Cardiac fibroblast (primary cell): ENCODE results near the gene FZR1.
"Not testable (repeated sequence)": the region's sequence is repeated elsewhere in the genome, so short reads cannot be mapped to it uniquely, and the experiment has no call there.

Source experiments
- DNase-seq, 2 donors: peaks; one replicate each; pipeline versions ENCODE4 v3.0.0 to v3.0.0-alpha.2; 2010; ENCODE audit warnings: low read depth in 2 of 2
- H3K4me3 ChIP-seq, 2 donors: replicated peaks in 1 of 2; 1 replicate in 1 of 2; 2 replicates in 1 of 2; pipeline ENCODE4 v1.5.1; 2011; ENCODE audit warnings: low read depth in 2 of 2, low read length in 2 of 2, mild to moderate bottlenecking in 2 of 2, moderate library complexity in 1 of 2
- CTCF ChIP-seq: IDR thresholded peaks from one replicate; pipeline ENCODE4 v1.5.1; 2011; ENCODE audit warnings: low read depth, mild to moderate bottlenecking, low read length, inconsistent platforms

FZR1 gene

DNA sequence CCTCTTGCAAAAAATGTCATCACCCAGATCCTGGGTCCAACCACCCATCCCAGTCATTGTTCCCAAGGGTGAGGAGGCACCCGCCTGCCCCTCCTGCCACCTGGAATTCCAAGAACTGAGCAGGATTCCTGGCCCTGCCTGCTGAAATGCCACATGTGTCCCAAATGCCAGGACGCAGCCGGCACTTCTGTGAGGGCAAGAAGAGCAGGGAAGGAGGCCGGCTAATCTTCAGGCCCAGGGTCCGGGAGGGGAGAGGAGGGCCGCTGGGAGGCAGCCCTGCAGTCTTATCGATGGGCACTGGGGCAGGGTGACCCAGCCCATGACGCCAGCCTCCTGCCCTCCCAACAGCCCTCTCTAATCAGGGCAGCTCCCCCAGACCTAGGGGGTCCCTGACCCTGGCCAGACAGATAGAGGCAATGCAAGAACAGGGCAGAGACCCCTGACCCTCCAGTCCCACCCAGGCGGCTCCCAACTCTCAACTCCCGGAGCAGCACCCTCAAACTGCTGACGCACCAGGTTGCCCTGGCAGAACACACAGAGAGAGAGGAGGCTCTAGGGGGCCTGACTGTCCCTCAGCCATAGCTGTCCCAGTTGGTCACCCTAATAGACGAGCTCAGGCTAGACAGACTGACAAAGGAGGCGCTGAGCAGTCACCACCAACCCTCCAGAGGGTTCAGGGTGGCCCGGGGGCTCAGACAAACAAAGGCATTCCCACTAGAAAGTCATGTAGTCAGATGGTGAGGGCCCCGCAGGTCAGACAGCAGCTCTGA, 49.7 kb downstream of the FZR1 start:
- H3K4me3 ChIP-seq = peak overlapping the region; percentile 69 to 96
- TF ChIP-seq CTCF = no peak
- no peak for DNase-seq

GRCh38 chr19:3556423-3556977, 50.4 kb downstream of the FZR1 start:
- no peak for DNase-seq
- TF ChIP-seq CTCF = no peak
- peak overlapping the region; percentile 69 to 96 for H3K4me3 ChIP-seq

DNA sequence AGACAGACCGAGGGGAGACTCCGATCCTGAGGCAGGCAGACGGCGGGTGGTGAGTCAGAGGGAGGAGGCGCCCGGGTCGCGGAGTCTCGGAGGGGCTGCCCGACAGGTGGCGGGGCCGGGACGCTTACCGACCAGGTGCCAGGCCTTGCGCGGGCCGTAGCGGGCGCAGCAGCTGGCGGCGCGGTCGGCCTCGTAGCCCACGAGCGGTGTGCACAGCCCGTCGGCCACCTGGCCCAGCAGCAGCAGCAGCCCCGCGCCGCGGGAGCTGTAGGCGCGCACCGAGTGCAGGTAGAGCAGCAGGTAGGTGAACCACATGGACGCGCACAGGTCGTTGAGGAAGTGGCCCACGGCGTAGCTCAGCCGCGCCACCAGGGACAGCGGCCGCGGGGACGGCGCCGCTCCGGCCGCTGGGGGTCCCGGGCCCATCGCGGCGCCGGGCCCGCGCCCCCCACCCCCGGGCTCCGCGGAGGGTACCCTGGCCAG, 50.9 kb downstream of the FZR1 start:
- DNase-seq = no peak
- peak overlapping the region; percentile 69 to 96 for H3K4me3 ChIP-seq
- TF ChIP-seq CTCF = no peak

GRCh38 chr19:3557461-3558248, 51.5 kb downstream of the FZR1 start, which contains the start of gene MFSD12:
Gene MFSD12, minus strand, starts transcription at chr19:3557586. Its CDS starts 183 bp downstream, at chr19:3557403.
- TF ChIP-seq CTCF = no peak
- peak; percentile 92 to 93 for DNase-seq
- peak within 1 kb of the TSS; percentile 69 to 96 for H3K4me3 ChIP-seq

- DNase-seq = no peak
- H3K4me3 ChIP-seq = no peak overlapping the region
- TF ChIP-seq CTCF = no peak
These were observed 57.8 kb downstream of the FZR1 start for GRCh38 chr19:3563709-3564524.

DNA sequence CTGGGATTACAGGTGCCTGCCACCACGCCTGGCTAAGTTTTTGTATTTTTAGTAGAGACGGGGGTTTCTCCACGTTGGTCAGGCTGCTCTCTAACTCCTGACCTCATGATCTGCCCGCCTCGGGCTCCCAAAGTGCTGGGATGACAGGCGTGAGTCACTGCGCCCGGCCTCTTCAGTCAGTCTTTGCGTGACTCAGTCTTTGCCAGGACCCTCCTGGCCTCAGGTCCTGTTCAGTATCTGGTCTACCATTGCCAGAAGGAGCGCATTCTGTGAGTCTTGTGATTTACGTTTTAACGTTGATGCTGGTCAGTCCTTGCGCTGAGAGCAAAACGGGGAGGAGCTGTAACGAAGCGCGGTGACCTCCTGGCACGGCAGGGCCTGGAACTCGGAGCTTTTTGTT, 59.0 kb downstream of the FZR1 start:
- DNase-seq = peak in 1 of 2 donors; percentile 46
- no peak for TF ChIP-seq CTCF
- H3K4me3 ChIP-seq = no peak overlapping the region

DNA sequence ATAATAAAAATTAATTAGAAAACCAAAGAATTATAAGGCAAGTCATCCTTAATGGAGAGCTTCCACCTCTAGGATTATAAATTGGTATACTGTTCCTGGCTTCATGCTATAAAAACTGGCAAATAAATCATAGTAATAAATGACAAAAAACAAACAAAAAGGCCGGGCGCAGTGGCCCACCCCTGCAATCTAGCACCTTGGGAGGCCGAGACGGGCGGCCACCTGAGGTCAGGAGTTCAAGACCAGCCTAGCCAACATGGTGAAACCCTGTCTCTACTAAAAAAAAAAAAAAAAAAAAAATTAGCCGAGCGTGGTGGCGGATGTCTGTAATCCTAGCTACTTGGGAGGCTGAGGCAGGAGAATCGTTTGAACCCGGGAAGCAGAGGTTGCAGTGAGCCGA, 63.9 kb downstream of the FZR1 start:
- not testable (repeated sequence) for DNase-seq, H3K4me3 ChIP-seq
